ENCODE measurements around the gene RAET1L.
A peak's percentile ranks its signal among the peaks of the same experiment; 100 is the strongest.
"Not testable (repeated sequence)": the region's sequence is repeated elsewhere in the genome, so short reads cannot be mapped to it uniquely, and the experiment has no call there.

The RAET1L gene

DNA sequence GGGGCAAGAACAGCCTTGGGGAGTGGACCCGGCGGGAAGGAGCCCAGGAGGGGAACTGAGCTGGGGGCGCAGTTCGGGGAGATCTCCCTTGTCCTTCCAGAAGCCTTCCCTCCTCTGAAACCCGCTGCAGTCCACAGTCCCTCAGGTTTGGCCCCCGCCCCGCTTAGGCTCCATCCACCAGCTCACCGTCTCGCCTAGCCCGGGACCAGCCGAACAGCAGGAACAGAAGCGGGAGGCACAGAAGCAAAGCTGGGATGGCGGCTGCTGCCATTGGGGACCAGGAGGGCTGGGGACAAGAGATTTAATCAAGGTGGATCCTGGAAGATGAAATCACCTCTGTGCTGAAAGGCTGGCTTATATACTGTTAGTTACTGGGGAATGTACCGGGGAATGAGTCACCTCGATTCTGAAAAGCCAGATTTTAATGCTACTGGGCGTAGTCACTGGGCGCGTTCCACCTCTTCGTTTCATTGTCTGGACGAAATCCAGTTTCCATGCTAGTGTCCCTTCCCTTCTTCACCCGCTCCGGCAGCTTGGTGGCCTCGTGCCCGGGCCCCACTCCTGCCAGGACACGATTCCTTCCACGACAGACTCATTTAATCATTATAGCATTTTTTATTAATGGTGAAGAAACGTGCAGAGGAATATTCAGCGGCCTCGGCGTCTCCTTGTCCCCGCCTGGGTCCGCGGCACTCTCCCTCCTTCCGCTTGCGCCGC is at the start of gene RAET1L:
RAET1L (minus strand) TSS at position 332 of the 717 bp plus-strand sequence; CDS start at position 271, 61 bp downstream.
- peak; percentile 44 to 50 for DNase-seq

DNA sequence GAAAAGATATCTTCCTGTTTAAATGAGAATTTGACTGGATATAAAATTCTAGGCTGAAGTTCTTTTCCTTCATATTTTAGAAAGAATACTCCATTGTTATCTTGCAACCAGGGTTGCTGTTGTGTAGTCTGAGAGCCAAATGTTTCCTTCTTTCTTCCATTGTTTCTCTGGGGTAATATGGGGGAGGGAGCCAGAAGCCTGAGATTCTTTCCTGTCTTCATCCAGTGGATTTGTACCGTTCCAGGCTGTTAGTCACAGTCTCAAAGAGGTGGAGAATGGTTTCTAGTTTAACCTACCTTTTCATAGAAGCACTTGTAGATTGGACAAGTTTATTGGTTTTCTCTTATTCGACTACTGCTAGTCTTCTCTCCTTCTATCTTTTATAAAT is 49.7 kb upstream of the RAET1L start:
- no peak for DNase-seq

- DNase-seq, result not testable (repeated sequence)
Measured at GRCh38 chr6:150074396-150075033, 49.2 kb upstream of the RAET1L start.

DNA sequence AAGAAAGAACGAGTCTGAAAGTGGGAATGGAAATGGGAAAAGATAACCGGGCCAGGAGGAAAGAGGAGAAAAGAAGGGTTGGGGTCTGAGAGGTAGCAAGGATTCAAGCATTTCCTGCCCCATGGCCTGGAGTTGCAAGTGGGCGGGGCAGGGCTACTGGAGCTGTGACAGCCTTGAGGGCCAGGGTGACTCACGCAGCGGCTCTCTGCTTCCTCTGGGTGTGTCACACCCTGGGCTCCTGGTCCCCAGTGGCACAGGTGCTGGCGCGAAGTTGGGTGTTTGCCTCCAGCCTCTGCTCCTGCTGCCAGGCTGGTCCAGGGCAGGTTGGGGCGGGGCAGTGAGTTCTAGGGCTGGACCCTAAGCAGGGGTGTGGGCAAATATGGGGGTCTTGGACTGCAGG is 46.9 kb upstream of the RAET1L start:
- peak; percentile 58 to 68 for DNase-seq

- no peak for DNase-seq
Measured at GRCh38 chr6:150070236-150070818, 45.0 kb upstream of the RAET1L start.

DNA sequence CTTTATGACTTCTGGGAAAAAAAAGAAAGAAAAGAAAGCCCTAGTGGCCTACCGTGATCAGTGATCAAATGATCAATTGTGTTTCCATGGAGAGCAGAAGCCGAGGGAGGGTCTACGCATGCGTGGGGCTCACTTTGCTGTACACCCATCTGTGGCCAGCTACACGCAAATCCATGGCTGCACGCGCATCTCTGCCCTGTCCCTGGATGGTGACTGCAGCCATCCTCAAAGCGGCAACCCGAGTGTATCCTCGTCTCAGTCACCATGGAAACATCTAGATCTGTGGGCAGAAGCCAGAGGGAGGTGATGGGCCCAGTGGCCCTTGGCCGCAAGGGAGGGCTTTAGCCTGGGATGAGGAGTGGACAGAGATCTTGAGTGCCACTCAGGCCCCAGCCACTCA is 44.4 kb upstream of the RAET1L start:
- no peak for DNase-seq

- peak; percentile 80 to 85 for DNase-seq
Measured at GRCh38 chr6:150068720-150069648, 43.7 kb upstream of the RAET1L start, which contains the start of gene ULBP3. Gene ULBP3, minus strand, starts transcription at chr6:150069121. Its CDS starts 55 bp downstream, at chr6:150069066.

DNA sequence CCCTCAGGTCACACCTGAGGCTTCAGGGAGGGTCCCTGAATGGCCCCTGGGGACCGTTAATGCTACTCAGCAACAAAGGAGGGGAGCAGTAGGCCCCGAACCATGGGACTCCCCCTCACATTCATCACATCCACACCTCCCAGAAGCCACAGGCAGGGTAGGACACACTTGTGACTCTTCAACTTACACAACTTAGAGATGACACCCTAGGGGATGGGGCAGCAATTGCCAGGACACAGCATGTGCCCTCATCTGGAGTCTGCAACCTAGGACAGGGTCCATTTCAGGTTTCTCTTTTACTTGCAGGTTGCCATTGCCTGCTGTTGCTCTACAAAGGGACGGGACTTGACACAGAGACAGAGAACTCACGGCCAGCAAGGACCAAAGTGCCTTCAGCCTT is 42.8 kb upstream of the RAET1L start:
- DNase-seq, result peak in 1 of 2 experiments; percentile 30

GRCh38 chr6:150065083-150065482 is 39.8 kb upstream of the RAET1L start:
- DNase-seq, result no peak

- no peak for DNase-seq
Measured at GRCh38 chr6:150063640-150064039, 38.3 kb upstream of the RAET1L start.

GRCh38 chr6:150059973-150060372 is 34.6 kb upstream of the RAET1L start:
- DNase-seq, result not testable (repeated sequence)

- DNase-seq, result no peak
Measured at GRCh38 chr6:150058986-150059385, 33.7 kb upstream of the RAET1L start.

DNA sequence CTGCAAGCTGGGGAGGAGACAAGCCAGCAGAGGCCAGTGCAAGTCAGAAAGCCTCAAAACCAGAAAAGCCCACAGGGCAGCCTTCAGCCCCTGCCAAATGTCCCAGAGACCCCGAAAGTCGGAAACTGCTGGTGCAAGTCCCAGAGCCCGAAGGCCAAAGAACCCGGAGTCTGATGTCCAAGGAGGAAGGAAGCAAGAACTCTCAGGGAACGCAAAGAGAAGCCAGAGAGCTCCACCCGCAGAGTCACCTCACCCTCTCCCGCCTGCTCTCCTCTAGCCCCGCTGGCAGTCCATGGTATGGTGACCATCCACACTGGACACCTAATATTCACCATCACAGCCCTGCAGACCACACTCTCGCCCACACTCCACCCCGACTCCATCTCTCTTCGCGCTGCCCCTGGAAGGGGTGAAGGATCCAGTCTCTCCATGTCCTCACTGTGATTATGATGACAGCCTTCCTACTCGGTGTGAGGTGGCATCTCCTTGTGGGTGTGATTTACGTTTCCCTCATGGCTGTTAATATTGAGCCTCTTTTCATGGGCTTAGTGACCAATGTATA is 33.0 kb upstream of the RAET1L start:
- DNase-seq, result no peak

- DNase-seq, result no peak
Measured at GRCh38 chr6:150057501-150057951, 32.2 kb upstream of the RAET1L start.

GRCh38 chr6:150056916-150057315 is 31.6 kb upstream of the RAET1L start:
- no peak for DNase-seq

GRCh38 chr6:150056156-150056555 is 30.8 kb upstream of the RAET1L start:
- DNase-seq, result no peak

- DNase-seq, result no peak
Measured at GRCh38 chr6:150055131-150055530, 29.8 kb upstream of the RAET1L start.

GRCh38 chr6:150053450-150053849 is 28.1 kb upstream of the RAET1L start:
- no peak for DNase-seq

DNA sequence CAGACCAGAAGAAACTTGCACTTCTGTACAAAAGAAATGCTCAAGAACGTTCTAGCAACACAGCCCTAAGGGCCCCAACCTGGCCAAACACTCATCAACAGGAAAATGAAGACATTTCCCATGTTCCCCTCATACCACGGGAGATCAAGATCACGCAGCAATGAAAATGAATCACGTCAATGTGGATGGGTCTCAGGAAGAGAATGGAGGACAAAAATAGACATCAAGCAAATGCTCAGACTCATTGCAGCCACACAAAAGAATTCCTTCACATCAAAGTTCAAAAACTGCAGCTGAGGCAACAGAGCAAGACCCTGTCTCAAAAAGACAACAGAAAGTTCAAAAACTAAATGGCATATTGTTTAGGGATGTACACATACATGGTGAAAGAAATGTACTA is 25.5 kb upstream of the RAET1L start:
- DNase-seq, result no peak

GRCh38 chr6:150048099-150048498 is 22.8 kb upstream of the RAET1L start:
- DNase-seq, result no peak

- no peak for DNase-seq
Measured at GRCh38 chr6:150046943-150047342, 21.6 kb upstream of the RAET1L start.

GRCh38 chr6:150044621-150045145 is 19.4 kb upstream of the RAET1L start:
- DNase-seq, result no peak
